HG02981 (cell line): ENCODE data around the gene PMEPA1.
A peak's percentile ranks its signal among the peaks of the same experiment; 100 is the strongest.

Experiments
- ATAC-seq: cut with Tn5 transposase; IDR thresholded peaks from one replicate; pipeline ENCODE4 v1.9.1; 2021; ENCODE audit warnings: mild to moderate bottlenecking, moderate library complexity; ENCODE audit not compliant: unreplicated experiment

PMEPA1 gene

GRCh38 chr20:57663241-57663640 lies 46.6 kb downstream of the PMEPA1 start:
- no peak for ATAC-seq

GRCh38 chr20:57662456-57663240 lies 47.2 kb downstream of the PMEPA1 start:
- ATAC-seq: no peak

GRCh38 chr20:57661746-57662455 lies 47.9 kb downstream of the PMEPA1 start:
- no peak for ATAC-seq

GRCh38 chr20:57660922-57661745 lies 48.7 kb downstream of the PMEPA1 start:
- no peak for ATAC-seq

- no peak for ATAC-seq
These were observed 49.5 kb downstream of the PMEPA1 start for GRCh38 chr20:57660181-57660921.

- ATAC-seq: no peak
These were observed 50.2 kb downstream of the PMEPA1 start for GRCh38 chr20:57659517-57660180.

GRCh38 chr20:57658833-57659516 lies 50.8 kb downstream of the PMEPA1 start:
- ATAC-seq: no peak

- no peak for ATAC-seq
These were observed 51.4 kb downstream of the PMEPA1 start for GRCh38 chr20:57658447-57658832.

GRCh38 chr20:57657535-57658446 lies 52.0 kb downstream of the PMEPA1 start:
- no peak for ATAC-seq

- no peak for ATAC-seq
These were observed 52.8 kb downstream of the PMEPA1 start for GRCh38 chr20:57656821-57657534.

GRCh38 chr20:57656252-57656820 lies 53.5 kb downstream of the PMEPA1 start:
- no peak for ATAC-seq

- no peak for ATAC-seq
These were observed 54.0 kb downstream of the PMEPA1 start for GRCh38 chr20:57655809-57656155.

- ATAC-seq: no peak
These were observed 54.6 kb downstream of the PMEPA1 start for GRCh38 chr20:57654998-57655808.

- peak; percentile 73 for ATAC-seq
These were observed 55.3 kb downstream of the PMEPA1 start for GRCh38 chr20:57654363-57654997.

- ATAC-seq: no peak
These were observed 55.9 kb downstream of the PMEPA1 start for GRCh38 chr20:57653910-57654309.

GRCh38 chr20:57653546-57653900 lies 56.3 kb downstream of the PMEPA1 start:
- no peak for ATAC-seq
